Right renal cortex interstitium (tissue), 3 donors: ENCODE results near the gene FKBP2. TPM values are rescaled to one million over a fixed set of nuclear protein-coding genes. Genes with fewer than 3 reads are reported as not detected.

ENCODE experiments used
- DNase-seq, 3 donors: peaks; one replicate each; pipeline ENCODE4 v3.0.0-alpha.2; 2013; ENCODE audit warnings: low read depth in 3 of 3, low spot score in 2 of 3
- polyA plus RNA-seq, 3 donors: library from polyadenylated mRNA; unstranded; fragments of 120-200 nt; gene quantifications; one replicate each; pipeline ENCODE4 v1.2.1, GENCODE V29; 2013; ENCODE audit not compliant: insufficient read length in 3 of 3

The FKBP2 gene
- polyA plus RNA-seq = 10 to 100 TPM; 84.9 to 99.3 (median 91.9) TPM

DNA sequence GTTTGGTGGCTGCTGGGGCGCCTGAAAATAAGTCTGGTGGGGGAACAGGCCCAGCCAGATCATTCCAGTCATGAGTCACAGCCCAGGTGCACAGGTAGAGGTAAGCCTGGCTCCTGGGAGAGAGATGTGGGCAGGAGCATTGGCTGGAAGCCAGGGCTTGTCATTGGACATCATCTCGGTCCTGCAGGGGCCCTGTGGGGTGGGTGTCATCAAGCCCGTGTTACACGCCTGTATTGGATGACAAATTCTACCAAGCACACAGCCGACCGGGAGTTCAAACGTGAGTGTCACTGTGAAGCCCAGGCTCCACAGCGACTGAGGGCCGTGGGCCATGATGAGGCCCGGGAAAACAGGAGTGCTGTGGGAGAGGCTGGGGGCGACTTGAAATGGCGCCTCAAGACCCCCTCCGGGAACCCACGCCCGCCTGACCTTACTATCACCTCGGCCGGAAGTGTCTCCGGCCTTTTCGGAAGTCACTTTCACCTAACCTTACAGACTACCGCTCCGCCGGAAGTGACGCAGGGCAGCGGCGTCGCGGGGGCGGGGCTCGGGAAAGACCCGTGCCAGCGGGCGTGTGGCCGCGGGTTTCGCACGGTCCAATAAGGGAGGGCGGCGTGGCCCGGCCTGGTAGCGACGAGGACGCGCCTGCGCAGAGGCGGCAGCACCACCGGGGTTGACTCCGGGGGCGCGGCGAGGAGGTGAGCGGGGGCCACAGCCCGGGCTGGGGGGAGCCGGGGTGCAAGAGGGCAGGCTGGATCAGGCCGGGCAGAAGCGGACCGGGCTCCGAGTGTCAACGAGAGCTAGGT, at the start of gene FKBP2:
Gene FKBP2 (plus strand): TSS at position 661 of the 806 bp plus-strand sequence. CDS start 1,293 bp downstream, outside the sequence.
- DNase-seq = peak; percentile 88 to 93 (median 92)

DNA sequence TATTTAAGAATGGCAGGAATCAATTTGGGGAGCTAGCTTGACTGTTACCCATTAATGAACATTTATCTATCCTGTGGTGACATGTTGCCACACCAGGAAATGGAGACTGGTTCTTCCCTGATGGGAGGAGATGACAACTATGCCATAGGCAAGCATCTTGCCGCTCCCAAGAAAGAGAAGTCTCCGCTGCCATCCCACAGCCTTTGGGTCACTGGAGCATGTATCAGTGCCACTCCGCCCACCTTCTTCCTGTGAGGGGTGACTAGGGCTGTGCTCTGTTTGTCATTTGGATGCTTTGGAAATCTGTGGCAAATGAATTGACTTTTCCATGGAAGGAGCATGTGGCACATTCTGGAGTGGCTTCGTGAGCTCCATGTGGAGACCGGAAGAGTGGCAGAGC, 48.5 kb upstream of the FKBP2 start:
- no peak for DNase-seq

DNA sequence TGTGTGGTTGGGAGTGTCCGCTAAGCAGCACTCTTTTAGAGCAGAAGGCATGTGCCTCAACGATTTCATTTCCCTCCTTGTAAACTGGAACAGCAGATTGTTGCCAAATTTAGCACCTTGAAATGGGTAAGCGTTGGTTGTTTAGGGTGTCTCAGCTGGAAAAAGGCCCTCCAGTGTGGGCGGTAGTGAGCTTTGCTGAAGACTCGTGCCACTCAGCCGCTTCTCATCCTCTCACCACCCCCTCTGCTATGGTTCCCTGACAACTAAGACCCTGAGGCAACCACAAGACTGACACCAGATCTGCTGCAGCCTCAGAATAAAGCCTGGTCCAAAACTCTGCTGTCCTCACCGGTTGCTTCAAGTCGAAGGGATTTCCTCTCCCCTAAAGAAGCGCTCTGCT, 44.3 kb upstream of the FKBP2 start:
- no peak for DNase-seq

DNA sequence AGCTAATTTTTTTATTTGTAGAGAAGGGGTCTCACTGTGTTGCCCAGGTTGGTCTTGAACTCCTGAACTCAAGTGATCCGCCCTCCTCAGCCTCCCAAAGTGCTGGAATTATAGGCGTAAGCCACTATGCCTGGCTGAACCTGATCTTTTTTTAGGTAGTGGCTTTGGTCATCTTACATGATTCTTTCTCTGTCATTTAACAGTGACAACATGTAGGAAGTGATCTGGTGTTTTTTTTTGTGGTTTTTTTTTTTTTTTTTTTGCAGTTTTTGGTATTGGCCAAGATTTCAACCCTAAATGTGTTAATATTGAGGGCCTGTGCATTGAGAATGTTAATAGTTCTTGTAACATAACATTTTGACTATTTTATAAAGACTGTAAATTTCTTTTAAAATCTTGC, 42.4 kb upstream of the FKBP2 start:
- no peak for DNase-seq

DNA sequence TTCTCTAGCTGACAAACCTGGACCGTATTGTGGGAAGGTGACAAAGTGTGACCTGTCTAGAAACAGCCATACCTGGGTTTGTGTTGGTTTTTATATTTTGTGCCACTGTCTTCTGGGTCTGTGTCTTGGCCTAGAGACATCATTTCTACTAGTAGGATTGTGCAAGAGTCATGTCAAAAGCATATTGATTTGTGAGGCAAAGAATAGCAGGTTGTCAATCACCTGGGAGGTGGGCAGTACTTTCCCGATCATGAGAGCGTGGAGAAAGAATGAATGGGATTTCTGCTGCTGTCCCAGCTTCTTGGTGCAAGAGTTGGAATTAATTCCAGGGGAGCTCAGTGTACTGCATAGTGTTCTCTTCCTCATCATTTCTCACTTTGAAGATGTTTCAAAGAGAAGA, 39.4 kb upstream of the FKBP2 start:
- DNase-seq = no peak

DNA sequence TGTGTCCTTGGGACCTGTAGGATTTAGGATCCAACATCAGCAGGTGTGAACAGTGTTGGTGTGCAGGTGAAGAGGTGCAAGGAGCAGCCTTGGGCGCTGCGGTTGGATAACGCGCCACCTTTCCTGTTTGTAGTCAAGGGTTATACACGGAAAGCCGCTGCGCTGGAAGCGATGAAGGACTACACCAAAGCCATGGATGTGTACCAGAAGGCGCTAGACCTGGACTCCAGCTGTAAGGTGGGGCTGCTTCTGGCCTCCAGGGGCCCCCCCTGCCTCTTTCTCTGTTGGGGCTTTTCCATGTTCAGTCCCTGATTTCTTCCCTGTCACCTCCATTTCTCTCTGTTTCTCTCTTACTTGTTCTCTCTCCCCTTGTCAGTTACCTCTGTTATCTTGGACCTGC, 37.9 kb upstream of the FKBP2 start:
- DNase-seq = no peak

DNA sequence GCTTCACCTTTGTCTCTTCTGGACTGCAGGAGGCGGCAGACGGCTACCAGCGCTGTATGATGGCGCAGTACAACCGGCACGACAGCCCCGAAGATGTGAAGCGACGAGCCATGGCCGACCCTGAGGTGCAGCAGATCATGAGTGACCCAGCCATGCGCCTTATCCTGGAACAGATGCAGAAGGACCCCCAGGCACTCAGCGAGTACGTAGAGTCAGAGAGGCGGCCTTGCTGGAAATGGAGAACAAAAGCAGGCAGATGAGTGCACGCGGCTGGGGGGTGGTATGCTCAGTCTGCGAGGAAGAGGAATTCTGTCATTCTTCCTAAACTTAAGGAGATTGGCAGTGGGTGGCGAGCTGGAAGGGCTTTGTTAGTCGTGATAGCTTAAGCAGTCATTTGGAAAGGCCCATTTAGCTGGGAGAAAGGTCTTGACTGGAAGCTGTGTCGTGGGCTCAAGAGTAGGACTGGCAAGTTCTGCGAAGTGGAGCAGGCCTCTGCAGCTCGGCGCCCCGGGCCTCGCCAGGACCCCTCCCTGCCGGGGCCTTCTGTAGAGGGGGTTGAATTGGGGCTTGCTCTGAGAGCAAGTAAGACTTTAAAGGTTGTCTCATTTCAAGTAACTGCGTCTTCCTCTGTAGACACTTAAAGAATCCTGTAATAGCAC, 37.3 kb upstream of the FKBP2 start:
- DNase-seq = no peak

DNA sequence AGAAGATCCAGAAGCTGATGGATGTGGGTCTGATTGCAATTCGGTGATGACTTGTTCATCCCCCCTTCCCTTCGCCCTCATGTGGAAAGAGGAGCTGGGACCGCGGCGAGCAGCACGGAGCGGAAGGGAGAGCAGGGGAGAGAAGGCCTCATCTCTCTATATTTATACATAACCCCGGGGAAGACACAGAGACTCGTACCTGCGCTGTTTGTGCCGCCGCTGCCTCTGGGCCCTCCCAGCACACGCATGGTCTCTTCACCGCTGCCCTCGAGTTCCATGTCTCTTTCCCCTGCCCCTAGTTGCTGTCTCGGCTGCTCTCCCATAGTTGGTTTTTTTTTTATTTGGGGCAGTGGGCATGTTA, 36.8 kb upstream of the FKBP2 start:
- DNase-seq = no peak

DNA sequence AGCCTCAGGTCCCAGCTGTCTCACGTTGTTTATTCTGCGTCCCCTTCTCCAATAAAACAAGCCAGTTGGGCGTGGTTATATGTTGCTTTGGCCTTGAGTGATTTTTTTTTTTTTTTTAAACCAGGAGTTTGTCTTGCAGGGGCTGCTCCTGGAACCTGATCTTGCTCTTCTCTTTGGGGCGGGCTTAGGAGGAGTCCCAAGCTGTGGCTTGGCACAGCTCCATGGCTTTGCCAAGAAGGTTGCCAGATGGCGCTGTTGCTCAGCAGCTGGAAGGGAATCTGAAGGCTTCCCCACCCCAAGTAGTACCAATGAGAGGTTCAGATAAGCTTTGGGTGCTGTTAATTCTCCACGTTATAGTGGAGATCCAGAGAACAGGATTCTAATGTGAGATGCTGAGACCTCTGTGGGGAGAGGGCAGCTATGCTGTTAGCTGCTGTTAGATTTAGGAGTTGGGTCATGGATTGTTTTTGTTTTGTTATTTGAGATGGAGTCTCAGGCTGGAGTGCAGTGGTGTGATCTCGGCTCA, 36.4 kb upstream of the FKBP2 start:
- DNase-seq = peak in 2 of 3 donors; percentile 76

DNA sequence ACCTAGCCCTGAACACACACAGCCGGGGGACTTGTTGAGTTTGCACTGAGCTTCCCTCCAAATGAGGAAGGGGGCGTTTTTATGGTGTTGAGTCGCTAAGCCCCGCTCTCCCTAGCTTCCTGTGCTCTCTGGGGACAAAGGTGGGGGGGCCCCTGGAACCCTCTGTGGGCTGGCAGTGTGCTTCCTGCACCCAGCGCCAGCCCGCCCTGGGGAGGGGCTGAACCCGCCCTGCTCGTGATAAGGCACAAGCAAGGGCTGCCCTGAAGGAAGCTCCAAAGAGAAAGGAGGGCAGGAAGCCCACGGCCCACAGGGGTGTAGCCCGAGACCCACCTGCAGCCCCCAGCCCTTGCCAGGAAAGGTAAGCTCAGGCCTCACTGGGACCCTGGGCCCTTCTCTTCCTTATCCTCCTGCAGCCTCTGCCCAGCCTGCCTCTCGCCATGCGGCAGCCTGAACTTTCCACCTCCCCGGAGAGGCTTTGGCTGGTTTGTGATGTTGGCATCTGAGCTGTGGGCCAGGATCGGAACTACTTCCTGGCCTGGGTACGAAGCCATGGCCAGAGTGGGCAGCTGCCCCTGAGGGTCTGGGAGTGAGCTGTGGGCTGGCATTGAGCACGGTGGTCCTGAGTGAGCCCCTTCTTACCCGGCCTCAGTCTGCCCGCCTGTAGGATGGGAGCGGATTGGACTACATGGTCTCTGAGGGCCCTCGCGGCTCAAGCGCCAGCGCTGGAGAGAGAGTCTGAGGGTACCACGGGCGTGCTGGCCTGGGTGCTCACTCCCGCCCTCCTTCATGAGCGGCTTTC, 34.2 kb upstream of the FKBP2 start, which contains the start of gene FERMT3:
Gene FERMT3 (plus strand): TSS at position 265 of the 799 bp plus-strand sequence. CDS start 644 bp downstream, outside the sequence.
- DNase-seq = no peak

DNA sequence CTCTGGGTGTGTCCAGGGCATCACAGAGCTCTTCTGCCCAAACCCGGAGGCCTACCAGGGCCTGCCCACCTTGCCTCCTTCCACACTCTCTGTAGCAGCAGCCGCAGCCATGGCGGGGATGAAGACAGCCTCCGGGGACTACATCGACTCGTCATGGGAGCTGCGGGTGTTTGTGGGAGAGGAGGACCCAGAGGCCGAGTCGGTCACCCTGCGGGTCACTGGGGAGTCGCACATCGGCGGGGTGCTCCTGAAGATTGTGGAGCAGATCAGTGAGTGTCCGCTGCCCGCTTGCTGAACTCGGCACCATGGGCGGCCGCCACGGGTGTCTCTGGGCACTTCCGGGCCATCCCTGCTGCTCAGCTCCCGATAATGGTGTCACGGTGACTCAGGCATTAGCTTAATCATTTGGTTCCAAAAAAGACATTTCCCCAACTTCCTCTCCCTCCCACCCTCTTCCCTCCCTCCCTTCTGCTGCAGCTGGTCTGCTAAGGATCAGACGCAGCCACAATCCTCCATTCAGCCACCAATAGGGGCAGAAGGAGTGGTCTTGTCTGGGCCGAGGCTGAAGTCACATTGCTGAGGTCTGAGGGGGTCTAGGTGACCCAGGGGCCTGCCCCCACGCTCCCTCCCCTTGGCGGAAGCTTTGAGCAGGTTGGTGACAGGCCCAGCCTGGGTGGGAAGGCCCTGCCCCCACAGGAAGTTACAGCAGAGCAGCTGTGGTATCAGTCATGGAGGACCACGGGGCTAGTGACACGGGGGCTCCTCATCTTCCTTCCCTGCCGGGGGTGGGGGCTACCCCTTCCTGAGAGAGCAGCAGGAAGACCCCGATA, 33.4 kb upstream of the FKBP2 start:
- no peak for DNase-seq

DNA sequence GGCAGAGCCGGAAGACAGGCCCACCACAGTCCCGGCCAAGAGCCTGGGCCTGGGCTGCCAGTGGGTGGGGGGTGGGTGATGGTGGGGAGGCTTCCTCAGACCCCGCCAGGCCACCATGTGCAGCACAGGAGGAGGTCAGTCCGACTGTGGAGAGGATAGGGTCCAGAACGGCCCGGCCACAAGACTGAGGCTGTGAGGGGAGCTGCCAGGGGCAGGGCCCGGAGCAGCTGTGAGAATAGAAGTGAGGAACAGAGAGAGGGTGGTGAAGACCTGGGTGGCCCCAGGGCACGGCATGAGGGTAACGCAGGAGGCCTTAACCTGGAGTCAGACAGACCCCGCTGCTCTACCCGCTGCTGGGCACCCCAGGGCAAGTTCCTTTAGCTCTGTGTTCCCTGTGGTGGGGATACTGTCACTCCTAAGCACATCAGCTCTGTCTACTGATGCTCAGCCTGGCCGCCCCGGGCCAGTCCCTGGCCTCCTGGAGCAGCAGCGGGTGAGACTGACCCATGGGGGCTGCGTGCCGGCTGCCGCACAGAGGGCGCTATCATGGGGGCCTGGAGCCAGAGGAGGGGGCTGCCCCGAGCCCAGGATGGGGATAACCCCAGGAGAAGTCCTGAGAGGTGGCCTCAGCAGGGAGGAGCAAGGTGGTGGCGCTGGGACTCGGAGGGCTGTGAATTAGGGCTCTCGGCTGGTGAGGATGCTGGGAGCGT, 32.7 kb upstream of the FKBP2 start:
- no peak for DNase-seq

DNA sequence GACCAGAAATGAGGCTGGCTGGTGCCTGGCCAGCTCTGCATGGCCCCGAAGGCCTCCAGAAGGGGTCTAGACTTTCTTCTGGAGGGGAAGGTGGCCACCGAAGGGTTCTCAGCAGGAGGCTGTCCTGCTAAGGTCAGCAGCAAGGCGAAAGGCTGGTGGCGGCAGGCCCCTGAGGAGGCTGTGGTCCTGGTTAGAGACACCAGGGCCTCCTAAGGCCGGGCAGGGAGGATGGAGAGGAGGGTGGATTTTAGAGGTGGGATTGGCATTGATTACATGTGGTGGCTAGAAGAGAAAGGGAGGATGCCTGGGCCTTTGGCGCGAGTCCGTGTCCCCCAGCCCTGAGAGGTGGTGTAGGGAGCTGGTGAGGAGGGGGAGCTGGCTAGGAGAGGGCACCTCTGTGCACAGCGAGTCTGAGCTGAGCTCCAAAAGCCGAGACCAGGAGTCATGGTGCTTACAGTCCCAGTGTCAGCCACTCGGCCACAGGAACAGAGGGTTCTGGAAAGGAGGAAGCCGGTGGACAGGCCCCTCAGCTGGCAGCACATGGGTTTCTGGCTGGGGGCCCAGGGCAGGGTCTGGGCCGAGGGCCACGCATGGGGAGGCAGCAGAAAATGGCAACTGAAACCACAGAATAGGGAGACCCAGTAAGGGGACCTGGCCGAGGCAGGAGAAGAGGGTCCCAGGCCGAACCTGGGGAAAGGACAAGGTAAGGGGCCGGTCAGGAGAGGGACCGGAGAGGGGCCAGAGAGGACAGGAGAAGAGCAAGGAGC, 31.9 kb upstream of the FKBP2 start:
- DNase-seq = no peak

DNA sequence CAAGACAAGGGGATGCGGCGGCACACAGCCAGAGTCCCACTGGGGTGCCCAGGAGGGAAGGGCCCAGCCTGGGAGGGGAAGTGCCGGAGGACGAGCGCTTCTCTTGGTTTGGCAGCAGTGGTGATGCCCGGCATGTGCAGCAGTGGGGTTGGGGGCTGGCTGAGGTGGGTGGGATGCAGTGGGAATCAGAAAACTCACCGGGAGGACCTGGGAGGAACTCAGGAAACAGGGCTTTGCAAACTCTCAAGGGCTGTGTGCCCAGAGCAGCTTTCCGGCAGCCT, 31.4 kb upstream of the FKBP2 start:
- no peak for DNase-seq

DNA sequence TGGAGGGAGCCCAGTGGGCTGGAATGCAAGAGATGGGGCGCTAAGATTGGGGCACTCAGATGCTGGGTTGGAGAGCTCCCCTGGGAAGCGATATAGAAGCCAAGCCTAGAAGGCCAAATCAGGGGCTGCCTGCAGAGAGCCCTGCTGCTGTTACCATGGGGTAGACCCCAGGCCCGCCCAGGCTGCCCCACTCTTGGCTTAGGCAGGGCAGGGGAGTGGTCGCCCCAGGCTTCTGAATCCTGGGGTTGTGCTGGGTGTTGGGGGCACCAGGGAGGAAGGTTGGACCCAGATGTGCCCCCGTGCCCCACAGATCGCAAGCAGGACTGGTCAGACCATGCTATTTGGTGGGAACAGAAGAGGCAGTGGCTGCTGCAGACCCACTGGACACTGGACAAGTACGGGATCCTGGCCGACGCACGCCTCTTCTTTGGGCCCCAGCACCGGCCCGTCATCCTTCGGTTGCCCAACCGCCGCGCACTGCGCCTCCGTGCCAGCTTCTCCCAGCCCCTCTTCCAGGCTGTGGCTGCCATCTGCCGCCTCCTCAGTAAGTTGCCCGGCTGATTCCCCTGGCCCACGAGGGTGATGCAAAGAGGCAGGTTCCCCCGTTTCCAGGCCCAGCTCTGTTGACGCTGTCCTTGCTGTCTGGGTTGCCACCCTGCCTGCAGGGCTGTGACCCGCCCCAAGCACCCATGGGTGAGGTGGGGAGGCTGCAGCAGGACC, 30.4 kb upstream of the FKBP2 start:
- DNase-seq = no peak

DNA sequence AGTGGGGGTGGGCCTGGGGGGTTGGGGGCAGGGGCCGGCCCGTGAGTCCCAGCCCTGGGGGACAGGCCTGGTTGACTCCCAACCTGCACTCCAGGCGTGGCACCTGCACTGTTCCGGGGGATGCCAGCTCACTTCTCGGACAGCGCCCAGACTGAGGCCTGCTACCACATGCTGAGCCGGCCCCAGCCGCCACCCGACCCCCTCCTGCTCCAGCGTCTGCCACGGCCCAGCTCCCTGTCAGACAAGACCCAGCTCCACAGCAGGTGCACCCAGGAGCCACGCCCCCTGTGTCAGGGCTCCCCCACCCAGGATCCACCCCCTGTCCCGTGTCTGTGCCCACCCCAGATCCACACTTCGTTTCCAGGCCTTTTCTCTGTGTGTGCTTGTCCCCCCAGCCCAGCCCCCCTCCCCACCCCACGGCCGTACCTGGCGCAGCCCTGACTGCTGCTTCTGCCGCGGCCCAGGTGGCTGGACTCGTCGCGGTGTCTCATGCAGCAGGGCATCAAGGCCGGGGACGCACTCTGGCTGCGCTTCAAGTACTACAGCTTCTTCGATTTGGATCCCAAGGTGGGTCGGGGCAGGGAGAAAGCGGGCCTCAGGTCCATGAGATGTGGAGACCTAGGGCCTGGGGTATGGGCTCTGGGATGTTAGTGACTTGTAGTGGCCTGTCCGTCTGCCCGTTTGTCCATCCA, 29.6 kb upstream of the FKBP2 start:
- DNase-seq = no peak

DNA sequence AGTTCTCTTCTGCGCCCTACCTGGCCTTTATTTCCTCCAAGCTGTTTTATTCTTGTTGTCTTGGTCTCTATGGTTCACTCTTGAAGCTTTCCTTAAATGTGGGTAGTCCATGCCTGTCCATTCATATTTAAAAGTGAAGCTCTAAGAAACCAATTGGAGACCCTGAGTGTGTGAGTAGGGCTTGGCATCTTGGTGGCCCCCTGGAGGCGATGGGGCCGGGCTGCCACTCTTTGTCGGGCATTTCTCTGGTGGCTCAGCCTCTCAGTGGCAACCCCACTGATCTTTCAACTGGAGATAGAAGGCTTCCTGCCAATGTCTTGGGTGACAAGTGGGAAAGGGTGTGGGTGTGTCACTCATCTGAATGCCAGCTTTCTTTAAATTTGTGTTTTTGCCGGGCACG, 24.0 kb upstream of the FKBP2 start:
- DNase-seq = no peak
